Prostate gland (tissue), 2 donors: ENCODE results near the gene GNG4.

Experiments
- CTCF ChIP-seq, 4 experiments: fragments of 200-600 bp in 2 of 4; fragments of 450-650 bp in 2 of 4; sonication (generic) in 2 of 4; IDR thresholded peaks; 1 replicate in 3 of 4; 2 replicates in 1 of 4; pipeline ENCODE4 v1.5.1; 2016 to 2019; ENCODE audit warnings: antibody characterized with exemption in 4 of 4, mild to moderate bottlenecking in 2 of 4, moderate library complexity in 2 of 4
- POLR2A ChIP-seq: fragments of 450-650 bp; IDR thresholded peaks from one replicate; pipeline ENCODE4 v1.6.1; 2016; ENCODE audit warnings: antibody characterized with exemption, mild to moderate bottlenecking
- POLR2AphosphoS5 ChIP-seq: sonication (generic); formaldehyde crosslinking; IDR thresholded peaks from one replicate; pipeline ENCODE4 v1.6.1; 2017; ENCODE audit warnings: antibody characterized with exemption

GRCh38 chr1:235558621-235559169 is 90.9 kb downstream of the GNG4 start:
- TF ChIP-seq CTCF (IDR thresholded peaks at IDR 0.05), result no peak
- no peak for TF ChIP-seq POLR2A
- no peak for TF ChIP-seq POLR2AphosphoS5
